Neural crest cell (in vitro differentiated cells): Measurements from ENCODE around the gene FAM81A. TPM values are rescaled to one million over a fixed set of nuclear protein-coding genes. Genes with fewer than 3 reads are reported as not detected.

ENCODE experiments used
- DNase-seq: peaks from one replicate; pipeline ENCODE4 v3.0.0; 2021; ENCODE audit warnings: low read depth, mixed read lengths, low spot score
- H3K27ac Mint-ChIP-seq: one replicate; pipeline ENCODE4 v1.8.0; 2021; ENCODE audit warnings: mild to moderate bottlenecking, mixed read lengths; ENCODE audit not compliant: unreplicated experiment
- H3K27me3 Mint-ChIP-seq: 2 replicates; pipeline ENCODE4 v1.8.0; 2021; ENCODE audit warnings: low read depth, mild to moderate bottlenecking, mixed read lengths
- H3K36me3 Mint-ChIP-seq: 2 replicates; pipeline ENCODE4 v1.8.0; 2021; ENCODE audit warnings: low read depth, mild to moderate bottlenecking, mixed read lengths
- H3K4me1 Mint-ChIP-seq: 2 replicates; pipeline ENCODE4 v1.8.0; 2021; ENCODE audit warnings: mixed read lengths
- H3K4me3 Mint-ChIP-seq: one replicate; pipeline ENCODE4 v1.8.0; 2021; ENCODE audit warnings: mild to moderate bottlenecking, mixed read lengths
- H3K9me3 Mint-ChIP-seq: 2 replicates; pipeline ENCODE4 v1.8.0; 2021; ENCODE audit warnings: mixed read lengths
- CTCF ChIP-seq: fragments of 200-600 bp; sonication (generic); conservative IDR thresholded peaks from 2 replicates; pipeline ENCODE4 v1.5.0; 2021; ENCODE audit warnings: antibody characterized with exemption, mild to moderate bottlenecking
- total RNA-seq: library from RNA; stranded (reverse); gene quantifications from 2 replicates; pipeline ENCODE4 v1.2.1, GENCODE V29; 2021

FAM81A gene
- total RNA-seq, 1 donor from 2014 or later = 4.2 TPM

GRCh38 chr15:59438625-59439290, 772 bp downstream of the FAM81A start:
- no peak for DNase-seq
- H3K9me3 Mint-ChIP-seq = no peaks in the 10 kb centered on the region
- H3K27me3 Mint-ChIP-seq = peaks cover 58% of the 10 kb centered on the region
- H3K4me1 Mint-ChIP-seq = peaks cover 23% of the 10 kb centered on the region
- TF ChIP-seq CTCF = no peak
- no peak overlapping the region for H3K27ac Mint-ChIP-seq
- peak overlapping the region; percentile 84 for H3K4me3 Mint-ChIP-seq
- no peaks in the 10 kb centered on the region for H3K36me3 Mint-ChIP-seq

GRCh38 chr15:59439576-59439975, 1.6 kb downstream of the FAM81A start:
- Mint-ChIP-seq H3K4me3 (peak overlapping the region; percentile 44), H3K27me3 (peaks cover 53% of the 10 kb centered on the region)
- no peak for TF ChIP-seq CTCF

GRCh38 chr15:59443341-59444072, 5.5 kb downstream of the FAM81A start:
- no peak overlapping the region for H3K4me3 Mint-ChIP-seq
- DNase-seq = no peak
- H3K27ac Mint-ChIP-seq = no peak overlapping the region
- peaks cover 17% of the 10 kb centered on the region for H3K27me3 Mint-ChIP-seq
- no peaks in the 10 kb centered on the region for H3K36me3 Mint-ChIP-seq
- H3K4me1 Mint-ChIP-seq = peaks cover 12% of the 10 kb centered on the region
- H3K9me3 Mint-ChIP-seq = no peaks in the 10 kb centered on the region
- TF ChIP-seq CTCF = no peak

More at GRCh38 chr15:59439576-59439975, 1.6 kb downstream of the FAM81A start:
- Mint-ChIP-seq H3K27ac (no peak overlapping the region), H3K9me3 (no peaks in the 10 kb centered on the region), H3K36me3 (no peaks in the 10 kb centered on the region), H3K4me1 (peaks cover 26% of the 10 kb centered on the region)
- no peak for DNase-seq

GRCh38 chr15:59444081-59444835, 6.3 kb downstream of the FAM81A start:
- Mint-ChIP-seq H3K9me3 (no peaks in the 10 kb centered on the region), H3K27me3 (peaks cover 10% of the 10 kb centered on the region), H3K36me3 (no peaks in the 10 kb centered on the region), H3K4me1 (peaks cover 6% of the 10 kb centered on the region), H3K27ac (no peak overlapping the region), H3K4me3 (no peak overlapping the region)
- no peak for DNase-seq
- TF ChIP-seq CTCF = no peak

GRCh38 chr15:59444980-59445545, 7.1 kb downstream of the FAM81A start:
- no peak for TF ChIP-seq CTCF
- H3K36me3 Mint-ChIP-seq = no peaks in the 10 kb centered on the region
- no peak overlapping the region for H3K4me3 Mint-ChIP-seq
- no peak for DNase-seq
- H3K9me3 Mint-ChIP-seq = no peaks in the 10 kb centered on the region
- peaks cover 3% of the 10 kb centered on the region for H3K27me3 Mint-ChIP-seq
- H3K4me1 Mint-ChIP-seq = peaks cover 6% of the 10 kb centered on the region
- no peak overlapping the region for H3K27ac Mint-ChIP-seq
